Fibroblast of the aortic adventitia (primary cell): ENCODE results near the gene YPEL2. TPM values are rescaled to one million over a fixed set of nuclear protein-coding genes. Genes with fewer than 3 reads are reported as not detected.

Source experiments
- DNase-seq: peaks from one replicate; pipeline ENCODE4 v3.0.0-alpha.2; 2010; ENCODE audit warnings: low read depth
- H3K4me3 ChIP-seq: 2 replicates; pipeline ENCODE4 v1.5.1; 2011; ENCODE audit warnings: low read depth, mild to moderate bottlenecking, control low read depth, low read length, moderate library complexity
- CTCF ChIP-seq: IDR thresholded peaks from 2 replicates; pipeline ENCODE4 v1.5.1; 2011; ENCODE audit warnings: mild to moderate bottlenecking, low read length, control low read depth, inconsistent platforms; ENCODE audit not compliant: insufficient read depth
- total RNA-seq: library from RNA; depleted of rRNA; stranded (reverse); fragments of >200 nt; gene quantifications from 2 replicates; pipeline ENCODE4 v1.2.3, GENCODE V29; 2012; ENCODE audit warnings: low replicate concordance

Gene YPEL2
- total RNA-seq, 1 donor: 10.8 TPM

- DNase-seq: no peak
- no peak overlapping the region for H3K4me3 ChIP-seq
- TF ChIP-seq CTCF: no peak
These were observed 1.2 kb upstream of the YPEL2 start for GRCh38 chr17:59330053-59330942.

- TF ChIP-seq CTCF: no peak
- peak; percentile 17 for DNase-seq
- H3K4me3 ChIP-seq: peak overlapping the region; percentile 81
These were observed 684 bp downstream of the YPEL2 start for GRCh38 chr17:59331929-59332748.

- peak; percentile 41 for DNase-seq
- H3K4me3 ChIP-seq: peak overlapping the region; percentile 81
- TF ChIP-seq CTCF: no peak
These were observed 1.4 kb downstream of the YPEL2 start for GRCh38 chr17:59332749-59333377.

GRCh38 chr17:59333836-59334235 lies 2.4 kb downstream of the YPEL2 start:
- DNase-seq: no peak
- TF ChIP-seq CTCF: no peak
- H3K4me3 ChIP-seq: no peak overlapping the region

- no peak for DNase-seq
- TF ChIP-seq CTCF: no peak
- H3K4me3 ChIP-seq: no peak overlapping the region
These were observed 4.2 kb downstream of the YPEL2 start for GRCh38 chr17:59335685-59336084.

- no peak overlapping the region for H3K4me3 ChIP-seq
- TF ChIP-seq CTCF: no peak
- no peak for DNase-seq
These were observed 6.4 kb downstream of the YPEL2 start for GRCh38 chr17:59337741-59338299.
